Smooth muscle cell (in vitro differentiated cells): ENCODE results near the gene CACNA1A. TPM values are rescaled to one million over a fixed set of nuclear protein-coding genes. Genes with fewer than 3 reads are reported as not detected.
A peak's percentile ranks its signal among the peaks of the same experiment; 100 is the strongest.

Experiments used
- DNase-seq: peaks from one replicate; lab custom pipeline; 2025; ENCODE audit not compliant: unreplicated experiment; lab: John Stamatoyannopoulos, UW
- H2AFZ ChIP-seq: fragments of 200-600 bp; sonication (generic); 2 replicates; pipeline ENCODE4 v1.6.0; 2016; ENCODE audit warnings: antibody characterized with exemption, low read depth, mild to moderate bottlenecking
- H3F3A ChIP-seq: fragments of 200-600 bp; sonication (generic); 2 replicates; pipeline ENCODE4 v1.6.0; 2017; ENCODE audit warnings: antibody characterized with exemption, low read depth
- H3K27ac ChIP-seq: fragments of 200-600 bp; sonication (generic); 2 replicates; pipeline ENCODE4 v1.5.1; 2016; ENCODE audit warnings: low read depth, mild to moderate bottlenecking
- H3K27me3 ChIP-seq: fragments of 200-600 bp; sonication (generic); 2 replicates; pipeline ENCODE4 v1.6.1; 2016; ENCODE audit warnings: low read depth, mild to moderate bottlenecking
- H3K36me3 ChIP-seq: fragments of 200-600 bp; sonication (generic); 2 replicates; pipeline ENCODE4 v1.5.1; 2016; ENCODE audit warnings: low read depth
- H3K4me1 ChIP-seq: fragments of 200-600 bp; sonication (generic); 2 replicates; pipeline ENCODE4 v1.5.1; 2016; ENCODE audit warnings: low read depth
- H3K4me2 ChIP-seq: fragments of 200-600 bp; sonication (generic); 2 replicates; pipeline ENCODE4 v1.6.0; 2016; ENCODE audit warnings: mild to moderate bottlenecking
- H3K4me3 ChIP-seq: fragments of 200-600 bp; sonication (generic); 2 replicates; pipeline ENCODE4 v1.5.1; 2016; ENCODE audit warnings: mild to moderate bottlenecking
- H3K79me2 ChIP-seq: fragments of 200-600 bp; sonication (generic); 2 replicates; pipeline ENCODE4 v1.6.0; 2016; ENCODE audit warnings: low read depth, mild to moderate bottlenecking
- H3K9ac ChIP-seq: fragments of 200-600 bp; sonication (generic); 2 replicates; pipeline ENCODE4 v1.6.0; 2016; ENCODE audit warnings: low read depth
- H3K9me3 ChIP-seq: fragments of 200-600 bp; sonication (generic); replicated peaks from 2 replicates; pipeline ENCODE4 v1.5.1; 2016; ENCODE audit warnings: low read depth
- H4K20me1 ChIP-seq: fragments of 200-600 bp; sonication (generic); 2 replicates; pipeline ENCODE4 v1.6.0; 2016; ENCODE audit warnings: low read depth
- WGBS: methylation state at CpG from one replicate; pipeline ENCODE4 v1.1.7; 2016; ENCODE audit warnings: low lambda C conversion rate; 5-methylcytosine and 5-hydroxymethylcytosine counted together
- polyA plus RNA-seq: library from polyadenylated mRNA; unstranded; fragments of >200 nt; fragmentation: Nextera tagmentation; extraction: Ambion mirVana; gene quantifications from 2 replicates; pipeline ENCODE4 v1.2.1, GENCODE V29; 2016
- total RNA-seq: library from RNA; depleted of rRNA; stranded (reverse); fragments of >200 nt; gene quantifications from 2 replicates; pipeline ENCODE4 v1.2.3, GENCODE V29; 2014
- TF ChIP-seq, protein P1 (sequence below): fragments of 200-600 bp; sonication (generic); IDR thresholded peaks from 2 replicates; pipeline ENCODE4 v1.5.1; 2017; ENCODE audit warnings: borderline replicate concordance, mild to moderate bottlenecking, antibody characterized with exemption; ENCODE audit not compliant: insufficient read depth, poor library complexity, severe bottlenecking

CACNA1A gene
- total and polyA plus RNA-seq, 2 experiments from 2014 or later = 1.3 to 3.0 TPM

DNA sequence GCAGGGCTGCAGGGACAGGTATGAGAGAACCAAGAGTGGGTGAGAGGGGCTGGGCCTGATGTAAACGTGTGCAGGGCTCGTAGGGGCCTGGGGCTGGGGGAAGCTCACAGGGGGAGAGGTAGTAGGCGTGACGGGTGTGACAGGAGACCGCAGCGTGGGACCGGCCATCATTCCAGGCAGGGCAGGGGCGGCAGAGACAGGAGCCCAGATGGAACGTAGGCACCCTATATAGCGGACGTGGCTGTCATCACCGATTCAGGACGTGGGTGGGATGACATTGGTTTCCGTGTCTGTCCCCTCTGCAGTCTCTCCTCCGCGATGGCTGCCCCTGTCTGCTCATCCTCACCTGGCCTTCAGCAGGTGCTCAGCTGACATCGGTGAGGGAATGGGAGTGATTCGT lies 307.6 kb downstream of the CACNA1A start:
- H3K36me3 ChIP-seq = no peaks in the 10 kb centered on the region
- H3K4me3 ChIP-seq = no peak overlapping the region
- no peaks in the 10 kb centered on the region for H3K79me2 ChIP-seq
- H4K20me1 ChIP-seq = no peaks in the 10 kb centered on the region
- no peak for DNase-seq
- no peak overlapping the region for H3K27ac ChIP-seq
- H3K4me2 ChIP-seq = no peak overlapping the region
- H2AFZ ChIP-seq = no peak overlapping the region
- TF ChIP-seq, protein P1, sequence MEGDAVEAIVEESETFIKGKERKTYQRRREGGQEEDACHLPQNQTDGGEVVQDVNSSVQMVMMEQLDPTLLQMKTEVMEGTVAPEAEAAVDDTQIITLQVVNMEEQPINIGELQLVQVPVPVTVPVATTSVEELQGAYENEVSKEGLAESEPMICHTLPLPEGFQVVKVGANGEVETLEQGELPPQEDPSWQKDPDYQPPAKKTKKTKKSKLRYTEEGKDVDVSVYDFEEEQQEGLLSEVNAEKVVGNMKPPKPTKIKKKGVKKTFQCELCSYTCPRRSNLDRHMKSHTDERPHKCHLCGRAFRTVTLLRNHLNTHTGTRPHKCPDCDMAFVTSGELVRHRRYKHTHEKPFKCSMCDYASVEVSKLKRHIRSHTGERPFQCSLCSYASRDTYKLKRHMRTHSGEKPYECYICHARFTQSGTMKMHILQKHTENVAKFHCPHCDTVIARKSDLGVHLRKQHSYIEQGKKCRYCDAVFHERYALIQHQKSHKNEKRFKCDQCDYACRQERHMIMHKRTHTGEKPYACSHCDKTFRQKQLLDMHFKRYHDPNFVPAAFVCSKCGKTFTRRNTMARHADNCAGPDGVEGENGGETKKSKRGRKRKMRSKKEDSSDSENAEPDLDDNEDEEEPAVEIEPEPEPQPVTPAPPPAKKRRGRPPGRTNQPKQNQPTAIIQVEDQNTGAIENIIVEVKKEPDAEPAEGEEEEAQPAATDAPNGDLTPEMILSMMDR = no peak
- no peaks in the 10 kb centered on the region for H3K27me3 ChIP-seq
- no peaks in the 10 kb centered on the region for H3K9me3 ChIP-seq
- no peak overlapping the region for H3K9ac ChIP-seq
- H3K4me1 ChIP-seq = no peaks in the 10 kb centered on the region
- WGBS = 83% methylated on average over 10 of the region's 18 CpGs
- no peaks in the 10 kb centered on the region for H3F3A ChIP-seq

DNA sequence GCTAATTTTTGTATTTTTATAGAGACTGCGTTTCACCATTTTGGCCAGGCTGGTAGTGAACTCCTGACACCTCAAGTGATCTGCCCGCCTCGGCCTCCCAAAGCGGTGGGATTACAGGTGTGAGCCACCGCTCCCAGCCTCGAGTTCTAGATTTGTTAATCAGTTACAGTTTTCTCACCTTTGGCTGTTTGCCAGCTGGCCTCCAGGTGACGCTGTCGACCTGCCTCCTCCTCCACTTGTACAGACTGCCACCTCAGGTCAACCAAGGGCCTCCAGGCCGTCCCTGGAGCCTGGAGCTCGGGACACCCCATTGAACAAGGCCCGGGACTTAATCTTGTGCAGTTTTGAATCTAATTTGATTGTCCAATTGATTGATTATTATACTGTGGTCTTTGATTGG lies 310.6 kb downstream of the CACNA1A start:
- Histone ChIP-seq H2AFZ (no peak overlapping the region), H3K27me3 (no peaks in the 10 kb centered on the region), H3K9ac (no peak overlapping the region), H4K20me1 (no peaks in the 10 kb centered on the region), H3K4me3 (no peak overlapping the region), H3K4me1 (no peaks in the 10 kb centered on the region), H3K4me2 (no peak overlapping the region), H3K27ac (no peak overlapping the region), H3F3A (no peaks in the 10 kb centered on the region), H3K9me3 (no peaks in the 10 kb centered on the region), H3K36me3 (no peaks in the 10 kb centered on the region), H3K79me2 (no peaks in the 10 kb centered on the region)
- no peak for DNase-seq
- TF ChIP-seq, protein P1 = peak; percentile 16
- WGBS = 61% methylated on average over 11 of the region's 11 CpGs

DNA sequence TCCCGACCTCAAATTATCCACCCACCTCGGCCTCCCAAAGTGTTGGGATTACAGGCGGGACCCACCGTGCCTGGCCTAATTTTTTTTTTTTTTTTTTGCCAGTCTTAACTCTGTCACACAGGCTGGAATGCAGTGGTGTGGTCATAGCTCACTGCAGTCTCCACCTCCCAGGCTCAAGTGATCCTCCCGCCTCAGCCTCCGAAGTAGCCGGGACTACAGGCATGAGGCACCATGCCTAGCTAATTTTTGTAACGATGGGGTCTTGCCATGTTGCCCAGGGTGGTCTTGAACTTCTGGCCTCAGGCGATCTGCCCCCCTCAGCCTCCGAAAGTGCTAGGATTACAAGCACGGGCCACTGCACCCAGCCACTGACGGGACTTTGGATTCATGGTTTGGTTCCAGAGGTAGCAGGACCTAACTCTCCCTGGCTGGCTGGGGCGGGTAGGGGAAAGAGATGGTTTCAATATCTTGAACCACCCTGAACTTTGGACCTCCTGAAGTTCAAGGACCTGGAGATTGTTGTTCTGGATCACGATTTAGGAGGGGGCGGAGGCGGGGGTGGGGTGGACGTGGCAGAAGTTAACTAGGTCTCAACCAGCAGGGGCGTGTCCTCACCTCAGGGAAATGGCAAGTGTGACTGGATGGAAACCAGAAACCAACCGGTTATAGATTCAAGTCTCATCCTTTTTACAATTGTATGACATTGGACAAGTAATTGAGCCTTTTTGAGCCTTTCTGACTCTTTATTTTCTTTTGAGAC lies 315.3 kb downstream of the CACNA1A start:
- no peak overlapping the region for H3K4me2 ChIP-seq
- no peak for DNase-seq
- H3K79me2 ChIP-seq = no peaks in the 10 kb centered on the region
- H3K4me1 ChIP-seq = no peaks in the 10 kb centered on the region
- 78% methylated on average over 19 of the region's 19 CpGs for WGBS
- H3K4me3 ChIP-seq = no peak overlapping the region
- no peaks in the 10 kb centered on the region for H3F3A ChIP-seq
- H2AFZ ChIP-seq = no peak overlapping the region
- TF ChIP-seq, protein P1 = no peak
- no peaks in the 10 kb centered on the region for H3K27me3 ChIP-seq
- no peak overlapping the region for H3K27ac ChIP-seq
- no peak overlapping the region for H3K9ac ChIP-seq
- H3K9me3 ChIP-seq = no peaks in the 10 kb centered on the region
- no peaks in the 10 kb centered on the region for H3K36me3 ChIP-seq
- H4K20me1 ChIP-seq = no peaks in the 10 kb centered on the region

DNA sequence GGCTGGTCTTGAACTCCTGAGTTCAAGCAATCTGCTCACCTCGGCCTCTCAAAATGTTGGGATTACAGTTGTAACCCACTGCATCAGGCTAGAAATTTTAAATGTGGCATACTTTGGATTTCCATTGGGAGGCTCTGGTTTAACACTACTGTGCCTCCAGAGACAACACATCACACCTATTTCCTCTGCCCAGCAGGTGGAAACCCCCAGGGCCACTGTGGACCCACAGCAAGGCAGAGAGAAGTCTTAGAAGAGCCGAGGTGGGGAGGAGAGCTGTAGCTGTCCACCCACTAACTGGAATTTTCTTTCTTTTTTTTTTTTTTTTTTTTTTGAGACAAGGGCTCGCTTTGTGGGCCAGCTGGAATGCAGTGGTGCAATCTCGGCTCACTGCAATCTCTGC lies 316.7 kb downstream of the CACNA1A start:
- no peaks in the 10 kb centered on the region for H3K4me1 ChIP-seq
- TF ChIP-seq, protein P1 = no peak
- H3K36me3 ChIP-seq = no peaks in the 10 kb centered on the region
- WGBS = 70% methylated on average over 4 of the region's 4 CpGs
- no peak overlapping the region for H3K27ac ChIP-seq
- no peaks in the 10 kb centered on the region for H4K20me1 ChIP-seq
- no peak overlapping the region for H2AFZ ChIP-seq
- H3K9me3 ChIP-seq = no peaks in the 10 kb centered on the region
- no peak for DNase-seq
- no peak overlapping the region for H3K4me3 ChIP-seq
- no peaks in the 10 kb centered on the region for H3K27me3 ChIP-seq
- H3K9ac ChIP-seq = no peak overlapping the region
- no peak overlapping the region for H3K4me2 ChIP-seq
- H3F3A ChIP-seq = no peaks in the 10 kb centered on the region
- no peaks in the 10 kb centered on the region for H3K79me2 ChIP-seq
